ENCODE data around the gene TYW5. TPM values are rescaled to one million over a fixed set of nuclear protein-coding genes. Genes with fewer than 3 reads are reported as not detected.

TYW5 gene
- total RNA-seq, 1 experiment from 2014 or later = 9.0 TPM

DNA sequence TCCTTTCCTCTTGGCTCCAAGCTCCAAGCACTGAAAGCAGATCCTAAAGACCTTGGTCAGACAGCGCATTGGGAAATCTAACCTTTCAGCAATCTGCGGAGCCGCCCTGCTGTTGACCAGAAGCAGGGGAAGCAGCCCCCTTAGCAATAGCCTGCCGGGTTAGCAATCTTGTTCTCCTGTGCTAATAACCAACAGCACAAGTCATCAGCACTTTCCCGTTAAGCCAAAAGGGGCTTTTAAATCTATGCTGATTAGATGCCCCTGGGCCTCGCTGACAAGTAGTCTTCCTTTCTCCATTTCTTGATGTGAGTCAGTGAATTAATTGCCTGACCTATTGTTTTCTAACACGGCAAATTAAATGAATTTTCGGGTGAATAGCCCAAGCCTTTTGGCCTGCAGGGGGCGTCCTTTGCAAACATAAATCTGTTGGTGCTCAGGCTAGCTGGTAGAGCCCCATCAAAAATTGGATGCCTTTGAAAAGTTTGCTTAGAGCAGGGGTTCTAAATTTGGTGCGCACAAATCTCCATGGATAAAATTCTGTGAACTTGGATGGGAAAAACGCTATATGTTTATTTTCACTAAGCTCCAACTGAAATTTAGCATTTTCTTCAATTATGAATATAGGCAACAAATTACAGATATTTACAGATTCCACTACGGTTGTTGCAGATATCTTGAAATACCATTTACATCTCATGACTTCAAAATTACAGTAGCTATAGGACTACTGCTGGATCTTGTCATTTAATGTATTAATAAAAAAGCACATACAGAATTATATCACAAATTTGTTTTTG lies 24.7 kb upstream of the TYW5 start:
- ChIA-PET CTCF (no interaction called here), POLR2A (ENCODE audit: unreplicated experiment) (no interaction called here)
- intact Hi-C loops (cut with micrococcal nuclease) = loop anchor here (1.0 to 10.0 kb wide), 6 partner anchors 97 to 501 kb away; partner anchors contain the start of gene SPATS2L
- Histone ChIP-seq H3K4me3 (ENCODE audit: low read length) (no peak overlapping the region), H3K9me3 (ENCODE audit: low read length) (no peaks in the 10 kb centered on the region), H3K27ac (ENCODE audit: low read length) (no peak overlapping the region), H3K9me2 (replicated peaks; ENCODE audit: low read length) (no peaks in the 10 kb centered on the region), H3K79me2 (ENCODE audit: low read length) (no peaks in the 10 kb centered on the region), H3K27me3 (ENCODE audit: low read length) (no peaks in the 10 kb centered on the region), H4K20me1 (ENCODE audit: low read length) (no peaks in the 10 kb centered on the region), H3F3A (ENCODE audit: low read length, unreplicated experiment) (no peaks in the 10 kb centered on the region), H3K36me3 (ENCODE audit: low read depth, low read length) (no peaks in the 10 kb centered on the region), H3K4me2 (ENCODE audit: low read length) (peak overlapping the region; percentile 12; the same call in 1 of the 2 replicates), H3K9ac (ENCODE audit: low read length) (no peak overlapping the region), H2AFZ (ENCODE audit: low read length) (no peak overlapping the region), H3K4me1 (ENCODE audit: insufficient read depth, low read length) (peaks cover 26% of the 10 kb centered on the region)
- peak; percentile 52 for ATAC-seq
- peak; percentile 89 for DNase-seq
- BruUV-seq (replicated peaks) = no TSS peak
- TF ChIP-seq, protein P1, sequence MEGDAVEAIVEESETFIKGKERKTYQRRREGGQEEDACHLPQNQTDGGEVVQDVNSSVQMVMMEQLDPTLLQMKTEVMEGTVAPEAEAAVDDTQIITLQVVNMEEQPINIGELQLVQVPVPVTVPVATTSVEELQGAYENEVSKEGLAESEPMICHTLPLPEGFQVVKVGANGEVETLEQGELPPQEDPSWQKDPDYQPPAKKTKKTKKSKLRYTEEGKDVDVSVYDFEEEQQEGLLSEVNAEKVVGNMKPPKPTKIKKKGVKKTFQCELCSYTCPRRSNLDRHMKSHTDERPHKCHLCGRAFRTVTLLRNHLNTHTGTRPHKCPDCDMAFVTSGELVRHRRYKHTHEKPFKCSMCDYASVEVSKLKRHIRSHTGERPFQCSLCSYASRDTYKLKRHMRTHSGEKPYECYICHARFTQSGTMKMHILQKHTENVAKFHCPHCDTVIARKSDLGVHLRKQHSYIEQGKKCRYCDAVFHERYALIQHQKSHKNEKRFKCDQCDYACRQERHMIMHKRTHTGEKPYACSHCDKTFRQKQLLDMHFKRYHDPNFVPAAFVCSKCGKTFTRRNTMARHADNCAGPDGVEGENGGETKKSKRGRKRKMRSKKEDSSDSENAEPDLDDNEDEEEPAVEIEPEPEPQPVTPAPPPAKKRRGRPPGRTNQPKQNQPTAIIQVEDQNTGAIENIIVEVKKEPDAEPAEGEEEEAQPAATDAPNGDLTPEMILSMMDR (conservative IDR thresholded peaks at IDR 0.05; ENCODE audit: low read depth, low read length) = peak; percentile 96
- no peak for TF ChIP-seq EZH2 (IDR thresholded peaks at IDR 0.05; ENCODE audit: low read length, unreplicated experiment)

DNA sequence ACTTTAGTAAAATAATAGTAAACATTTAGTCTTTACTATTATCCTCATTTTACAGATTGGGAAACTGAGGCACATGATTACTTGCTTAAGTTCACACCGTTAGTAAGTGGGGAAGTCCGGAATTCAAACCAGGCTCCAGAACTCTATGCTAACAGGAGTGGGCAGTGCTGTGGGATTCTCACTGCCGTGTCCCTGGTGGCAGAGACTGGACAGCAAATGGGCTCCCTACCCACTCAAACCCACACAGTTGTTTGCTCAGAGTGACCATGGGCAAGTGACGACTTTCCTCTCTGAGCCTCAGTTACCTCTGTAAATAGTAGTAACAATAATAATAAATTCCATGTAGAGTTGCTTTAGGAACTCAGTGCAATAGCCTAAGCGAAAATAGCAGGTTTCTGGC lies 24.1 kb upstream of the TYW5 start:
- Histone ChIP-seq H3K9me3 (ENCODE audit: low read length) (no peaks in the 10 kb centered on the region), H3K4me2 (ENCODE audit: low read length) (peak overlapping the region; percentile 12; the same call in 1 of the 2 replicates), H3K4me1 (ENCODE audit: insufficient read depth, low read length) (peaks cover 26% of the 10 kb centered on the region), H3K4me3 (ENCODE audit: low read length) (no peak overlapping the region), H2AFZ (ENCODE audit: low read length) (no peak overlapping the region), H3K79me2 (ENCODE audit: low read length) (no peaks in the 10 kb centered on the region), H4K20me1 (ENCODE audit: low read length) (no peaks in the 10 kb centered on the region), H3K9me2 (replicated peaks; ENCODE audit: low read length) (no peaks in the 10 kb centered on the region), H3K27me3 (ENCODE audit: low read length) (no peaks in the 10 kb centered on the region), H3K9ac (ENCODE audit: low read length) (no peak overlapping the region), H3K27ac (ENCODE audit: low read length) (no peak overlapping the region), H3F3A (ENCODE audit: low read length, unreplicated experiment) (no peaks in the 10 kb centered on the region), H3K36me3 (ENCODE audit: low read depth, low read length) (peaks cover 3% of the 10 kb centered on the region; the same call in 1 of the 2 replicates)
- DNase-seq (no peak), ATAC-seq (no peak)
- no TSS peak for BruUV-seq (replicated peaks)
- POLR2A ChIA-PET (ENCODE audit: unreplicated experiment) = no interaction called here
- no peak for TF ChIP-seq EZH2phosphoT487 (IDR thresholded peaks at IDR 0.05; ENCODE audit: borderline replicate concordance, low read length)
- TF ChIP-seq EZH2 (IDR thresholded peaks at IDR 0.05; ENCODE audit: low read length, unreplicated experiment) = no peak
- TF ChIP-seq, protein P1 (conservative IDR thresholded peaks at IDR 0.05; ENCODE audit: low read depth, low read length) = no peak
- intact Hi-C loops (cut with micrococcal nuclease) = loop anchor here (2.0 to 5.0 kb wide), 2 partner anchors 279 to 428 kb away; no protein-coding TSS in a partner anchor
- CTCF ChIA-PET = no interaction called here

DNA sequence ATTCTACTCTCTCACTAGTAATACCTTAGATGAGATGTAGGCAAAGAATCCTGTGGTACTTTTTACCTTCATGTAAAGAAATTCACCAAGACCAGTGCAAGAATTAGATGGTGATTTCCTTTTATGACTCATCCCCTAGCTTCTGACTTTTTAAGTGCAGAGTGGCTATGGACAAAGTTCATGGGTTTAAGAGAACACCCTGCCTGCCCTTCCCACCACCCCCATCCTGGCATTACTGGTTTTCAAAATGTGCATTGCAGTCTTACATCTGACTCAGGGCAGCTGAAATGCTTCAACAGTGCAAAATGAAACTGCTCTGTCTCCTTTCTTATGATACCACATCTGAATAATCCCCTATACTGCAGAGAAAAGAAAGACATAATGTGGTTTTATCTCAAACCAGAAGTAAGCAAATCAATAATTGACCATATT lies 22.7 kb upstream of the TYW5 start:
- H3K79me2 ChIP-seq (ENCODE audit: low read length) = no peaks in the 10 kb centered on the region
- intact Hi-C loops (cut with micrococcal nuclease) = loop anchor here (2.0 to 5.0 kb wide), 2 partner anchors 281 to 429 kb away; no protein-coding TSS in a partner anchor
- H3F3A ChIP-seq (ENCODE audit: low read length, unreplicated experiment) = no peaks in the 10 kb centered on the region
- H3K27ac ChIP-seq (ENCODE audit: low read length) = peak overlapping the region; percentile 75
- no peaks in the 10 kb centered on the region for H4K20me1 ChIP-seq (ENCODE audit: low read length)
- ChIA-PET POLR2A (ENCODE audit: unreplicated experiment) (interaction anchor here (0.5 to 0.6 kb wide), 2 partner anchors 736 to 1489 kb away, joined by 3 to 29 read pairs; no protein-coding TSS in a partner anchor), CTCF (no interaction called here)
- H3K36me3 ChIP-seq (ENCODE audit: low read depth, low read length) = peaks cover 5% of the 10 kb centered on the region; the same call in 1 of the 2 replicates
- H3K9me3 ChIP-seq (ENCODE audit: low read length) = no peaks in the 10 kb centered on the region
- H3K9me2 ChIP-seq (replicated peaks; ENCODE audit: low read length) = no peaks in the 10 kb centered on the region
- TF ChIP-seq, protein P1 (conservative IDR thresholded peaks at IDR 0.05; ENCODE audit: low read depth, low read length) = no peak
- no peak for TF ChIP-seq EZH2 (IDR thresholded peaks at IDR 0.05; ENCODE audit: low read length, unreplicated experiment)
- no peak for TF ChIP-seq EZH2phosphoT487 (IDR thresholded peaks at IDR 0.05; ENCODE audit: borderline replicate concordance, low read length)
- no peaks in the 10 kb centered on the region for H3K27me3 ChIP-seq (ENCODE audit: low read length)
- ATAC-seq = peak; percentile 81
- peak overlapping the region; percentile 27 for H3K9ac ChIP-seq (ENCODE audit: low read length)
- no peak overlapping the region for H2AFZ ChIP-seq (ENCODE audit: low read length)
- H3K4me2 ChIP-seq (ENCODE audit: low read length) = peak overlapping the region; percentile 82
- H3K4me3 ChIP-seq (ENCODE audit: low read length) = peak overlapping the region; percentile 50
- BruUV-seq (replicated peaks) = no TSS peak
- peaks cover 26% of the 10 kb centered on the region for H3K4me1 ChIP-seq (ENCODE audit: insufficient read depth, low read length)
- DNase-seq = peak; percentile 93

Measured in PC-3 (cell line).